Peyer's patch (tissue), 4 donors: ENCODE results near the gene NOL12. TPM values are rescaled to one million over a fixed set of nuclear protein-coding genes. Genes with fewer than 3 reads are reported as not detected.
"Not testable (repeated sequence)": the region's sequence is repeated elsewhere in the genome, so short reads cannot be mapped to it uniquely, and the experiment has no call there.

Experiments
- DNase-seq, 3 donors: peaks; one replicate each; pipeline ENCODE4 v3.0.0-alpha.2; 2017 to 2019
- H3K27ac ChIP-seq, 4 donors: fragments of 200-600 bp; sonication (generic); one replicate each; pipeline ENCODE4 v1.5.1; 2016 to 2019
- H3K27me3 ChIP-seq, 2 donors: fragments of 200-600 bp; sonication (generic); one replicate each; pipeline ENCODE4 v1.5.1; 2019
- H3K36me3 ChIP-seq, 3 donors: fragments of 200-600 bp; sonication (generic); one replicate each; pipeline ENCODE4 v1.5.1; 2016 to 2019
- H3K4me1 ChIP-seq, 4 donors: fragments of 200-600 bp; sonication (generic); one replicate each; pipeline ENCODE4 v1.5.1; 2016 to 2019
- H3K4me3 ChIP-seq, 4 donors: fragments of 200-600 bp; sonication (generic); 1 replicate in 3 of 4; 2 replicates in 1 of 4; pipeline ENCODE4 v1.5.1; 2016 to 2019; ENCODE audit warnings: mild to moderate bottlenecking in 1 of 4
- H3K9me3 ChIP-seq, 4 donors: fragments of 200-600 bp; sonication (generic); one replicate each; pipeline ENCODE4 v1.5.1; 2016 to 2019; ENCODE audit warnings: mild to moderate bottlenecking in 1 of 4
- CTCF ChIP-seq, 6 experiments: fragments of 450-650 bp in 4 of 6; fragments of 200-600 bp in 2 of 6; sonication (generic) in 1 of 6; IDR thresholded peaks; one replicate each; pipeline ENCODE4 v1.5.1; 2017 to 2019; ENCODE audit warnings: antibody characterized with exemption in 6 of 6, mild to moderate bottlenecking in 3 of 6, moderate library complexity in 1 of 6
- POLR2A ChIP-seq, 2 donors: fragments of 450-650 bp; IDR thresholded peaks; one replicate each; pipeline ENCODE4 v1.5.1; 2017; ENCODE audit warnings: antibody characterized with exemption in 2 of 2, mild to moderate bottlenecking in 2 of 2, moderate library complexity in 2 of 2
- total RNA-seq, 4 donors: library from RNA; depleted of rRNA; stranded (reverse); fragments of >200 nt; gene quantifications; one replicate each; pipeline ENCODE4 v1.1.0, GENCODE V29; 2016

NOL12 gene
- total RNA-seq, 4 donors from 2014 or later = 37.5 to 144 (median 57.1) TPM

- no peak overlapping the region for H3K27ac ChIP-seq
- no peaks in the 10 kb centered on the region for H3K27me3 ChIP-seq
- no peaks in the 10 kb centered on the region for H3K9me3 ChIP-seq
- peaks cover 7 to 35% (median 9%) of the 10 kb centered on the region in 4 donors for H3K4me1 ChIP-seq
- H3K4me3 ChIP-seq = no peak overlapping the region
- TF ChIP-seq CTCF (IDR thresholded peaks at IDR 0.05) (no peak), POLR2A (IDR thresholded peaks at IDR 0.05) (no peak)
- H3K36me3 ChIP-seq = peaks cover 0 to 65% (median 0%) of the 10 kb centered on the region in 3 donors
- DNase-seq = no peak
These were observed 4.9 kb downstream of the NOL12 start for GRCh38 chr22:37690901-37691504.

GRCh38 chr22:37692627-37693285 lies 6.6 kb downstream of the NOL12 start:
- H3K4me3 ChIP-seq = no peak overlapping the region
- DNase-seq = no peak
- H3K4me1 ChIP-seq = peaks cover 0 to 30% (median 4%) of the 10 kb centered on the region in 4 donors
- peaks cover 0 to 65% (median 0%) of the 10 kb centered on the region in 3 donors for H3K36me3 ChIP-seq
- H3K27ac ChIP-seq = no peak overlapping the region
- H3K27me3 ChIP-seq = no peaks in the 10 kb centered on the region
- TF ChIP-seq POLR2A (IDR thresholded peaks at IDR 0.05) = no peak
- TF ChIP-seq CTCF (IDR thresholded peaks at IDR 0.05) = no peak
- H3K9me3 ChIP-seq = no peaks in the 10 kb centered on the region

GRCh38 chr22:37694131-37694530 lies 8.0 kb downstream of the NOL12 start:
- H3K4me3 ChIP-seq, H3K27ac ChIP-seq, DNase-seq, H3K27me3 ChIP-seq, H3K9me3 ChIP-seq: not testable (repeated sequence)
- peaks cover 0 to 17% (median under 1%) of the 10 kb centered on the region in 4 donors for H3K4me1 ChIP-seq
- peaks cover 0 to 54% (median 0%) of the 10 kb centered on the region in 3 donors for H3K36me3 ChIP-seq

- Histone ChIP-seq H3K36me3 (peaks cover 0 to 36% (median 0%) of the 10 kb centered on the region in 3 donors), H3K4me3 (peak overlapping the region in 1 of 4 donors; percentile 22), H3K27ac (peak overlapping the region in 1 of 4 donors; percentile 23), H3K4me1 (peaks cover 0 to 13% (median 0%) of the 10 kb centered on the region in 4 donors)
- DNase-seq, H3K27me3 ChIP-seq, H3K9me3 ChIP-seq: not testable (repeated sequence)
These were observed 10.1 kb downstream of the NOL12 start for GRCh38 chr22:37696260-37696656.

GRCh38 chr22:37696657-37697537 lies 10.8 kb downstream of the NOL12 start, which contains the start of gene TRIOBP:
TRIOBP (plus strand) TSS chr22:37697048; CDS start chr22:37701366, 4,318 bp downstream.
- peak within 1 kb of the TSS in 1 of 4 donors; percentile 22 for H3K4me3 ChIP-seq
- TF ChIP-seq POLR2A (IDR thresholded peaks at IDR 0.05) = no peak
- peak in 3 of 6 experiments; percentile 53 to 59 (median 55) for TF ChIP-seq CTCF (IDR thresholded peaks at IDR 0.05)

GRCh38 chr22:37697538-37697835 lies 11.3 kb downstream of the NOL12 start:
- no peaks in the 10 kb centered on the region for H3K27me3 ChIP-seq
- H3K27ac ChIP-seq = no peak overlapping the region
- DNase-seq = no peak
- no peaks in the 10 kb centered on the region for H3K9me3 ChIP-seq
- TF ChIP-seq POLR2A (IDR thresholded peaks at IDR 0.05) (no peak), CTCF (IDR thresholded peaks at IDR 0.05) (no peak)
- no peak overlapping the region for H3K4me3 ChIP-seq
- H3K4me1 ChIP-seq = peaks cover 0 to 13% (median 0%) of the 10 kb centered on the region in 4 donors
- H3K36me3 ChIP-seq = peaks cover 0 to 24% (median 0%) of the 10 kb centered on the region in 3 donors

More at GRCh38 chr22:37696657-37697537, 10.8 kb downstream of the NOL12 start, which contains the start of gene TRIOBP:
- peak; percentile 71 to 96 (median 94) for DNase-seq
- H3K27me3 ChIP-seq = no peaks in the 10 kb centered on the region
- peak within 1 kb of the TSS in 1 of 4 donors; percentile 23 for H3K27ac ChIP-seq
- H3K4me1 ChIP-seq = peaks cover 0 to 13% (median 0%) of the 10 kb centered on the region in 4 donors
- peaks cover 0 to 30% (median 0%) of the 10 kb centered on the region in 3 donors for H3K36me3 ChIP-seq
- no peaks in the 10 kb centered on the region for H3K9me3 ChIP-seq
